Uterus (tissue), 4 donors: ENCODE measurements around the gene TSHZ2. TPM values are rescaled to one million over a fixed set of nuclear protein-coding genes. Genes with fewer than 3 reads are reported as not detected.

Experiments used
- DNase-seq, 2 donors: peaks; one replicate each; pipeline ENCODE4 v3.0.0-alpha.2; 2019 to 2020
- H3K27ac ChIP-seq, 2 donors: fragments of 200-600 bp; sonication (generic); 1 replicate in 1 of 2; 2 replicates in 1 of 2; pipeline ENCODE4 v1.5.1; 2016 to 2018
- H3K27me3 ChIP-seq, 2 donors: fragments of 200-600 bp; sonication (generic); one replicate each; pipeline ENCODE4 v1.5.1; 2018 to 2019; ENCODE audit warnings: control low read depth in 1 of 2
- H3K36me3 ChIP-seq, 2 donors: fragments of 200-600 bp; sonication (generic); one replicate each; pipeline ENCODE4 v1.5.1; 2019; ENCODE audit warnings: control low read depth in 1 of 2
- H3K4me1 ChIP-seq, 2 donors: fragments of 200-600 bp; sonication (generic); one replicate each; pipeline ENCODE4 v1.5.1; 2018 to 2019; ENCODE audit warnings: control low read depth in 1 of 2
- H3K4me3 ChIP-seq, 2 donors: fragments of 200-600 bp; sonication (generic); 1 replicate in 1 of 2; 2 replicates in 1 of 2; pipeline ENCODE4 v1.5.1; 2018 to 2019; ENCODE audit warnings: mild to moderate bottlenecking in 1 of 2
- H3K9me3 ChIP-seq, 2 donors: fragments of 200-600 bp; sonication (generic); one replicate each; pipeline ENCODE4 v1.5.1; 2019; ENCODE audit warnings: control low read depth in 1 of 2
- POLR2A ChIP-seq, 2 donors: fragments of 450-650 bp; IDR thresholded peaks; one replicate each; pipeline ENCODE4 v1.6.1; 2016; ENCODE audit warnings: antibody characterized with exemption in 2 of 2, mild to moderate bottlenecking in 1 of 2, moderate library complexity in 1 of 2
- intact Hi-C: fragments of 100-400 bp; cut with DNase I; formaldehyde crosslinking; loops from one replicate; pipeline ENCODE4 v1.15.1; 2023; ENCODE audit warnings: low total_unique reads
- total RNA-seq, 4 donors: library from RNA; depleted of rRNA in 3 of 4; stranded (reverse); fragments of >200 nt in 3 of 4; gene quantifications; one replicate each; pipeline versions ENCODE4 v1.1.0 to v1.2.4, GENCODE V29; 2014 to 2023
- TF ChIP-seq, protein P1 (sequence below), 4 experiments: fragments of 200-600 bp in 2 of 4; fragments of 450-650 bp in 2 of 4; sonication (generic) in 2 of 4; IDR thresholded peaks; one replicate each; pipeline ENCODE4 v1.5.1; 2016 to 2019; ENCODE audit warnings: antibody characterized with exemption in 4 of 4, mild to moderate bottlenecking in 2 of 4, moderate library complexity in 1 of 4
- donor health status: DM: yes; HTN: yes; CAD: no.

The TSHZ2 gene
- total RNA-seq, 4 donors from 2014 or later = 22.0 to 50.1 (median 33.1) TPM

- TF ChIP-seq, protein P1, sequence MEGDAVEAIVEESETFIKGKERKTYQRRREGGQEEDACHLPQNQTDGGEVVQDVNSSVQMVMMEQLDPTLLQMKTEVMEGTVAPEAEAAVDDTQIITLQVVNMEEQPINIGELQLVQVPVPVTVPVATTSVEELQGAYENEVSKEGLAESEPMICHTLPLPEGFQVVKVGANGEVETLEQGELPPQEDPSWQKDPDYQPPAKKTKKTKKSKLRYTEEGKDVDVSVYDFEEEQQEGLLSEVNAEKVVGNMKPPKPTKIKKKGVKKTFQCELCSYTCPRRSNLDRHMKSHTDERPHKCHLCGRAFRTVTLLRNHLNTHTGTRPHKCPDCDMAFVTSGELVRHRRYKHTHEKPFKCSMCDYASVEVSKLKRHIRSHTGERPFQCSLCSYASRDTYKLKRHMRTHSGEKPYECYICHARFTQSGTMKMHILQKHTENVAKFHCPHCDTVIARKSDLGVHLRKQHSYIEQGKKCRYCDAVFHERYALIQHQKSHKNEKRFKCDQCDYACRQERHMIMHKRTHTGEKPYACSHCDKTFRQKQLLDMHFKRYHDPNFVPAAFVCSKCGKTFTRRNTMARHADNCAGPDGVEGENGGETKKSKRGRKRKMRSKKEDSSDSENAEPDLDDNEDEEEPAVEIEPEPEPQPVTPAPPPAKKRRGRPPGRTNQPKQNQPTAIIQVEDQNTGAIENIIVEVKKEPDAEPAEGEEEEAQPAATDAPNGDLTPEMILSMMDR (IDR thresholded peaks at IDR 0.05) = no peak
- TF ChIP-seq POLR2A (IDR thresholded peaks at IDR 0.05) = no peak
- no peaks in the 10 kb centered on the region for H3K36me3 ChIP-seq
- no peak overlapping the region for H3K4me3 ChIP-seq
- no peak overlapping the region for H3K27ac ChIP-seq
- H3K27me3 ChIP-seq = no peaks in the 10 kb centered on the region
- no peak for DNase-seq
- H3K9me3 ChIP-seq = no peaks in the 10 kb centered on the region
- intact Hi-C loops = no loop called here
- no peaks in the 10 kb centered on the region for H3K4me1 ChIP-seq
These were observed 207.6 kb downstream of the TSHZ2 start for GRCh38 chr20:53179749-53180148.

DNA sequence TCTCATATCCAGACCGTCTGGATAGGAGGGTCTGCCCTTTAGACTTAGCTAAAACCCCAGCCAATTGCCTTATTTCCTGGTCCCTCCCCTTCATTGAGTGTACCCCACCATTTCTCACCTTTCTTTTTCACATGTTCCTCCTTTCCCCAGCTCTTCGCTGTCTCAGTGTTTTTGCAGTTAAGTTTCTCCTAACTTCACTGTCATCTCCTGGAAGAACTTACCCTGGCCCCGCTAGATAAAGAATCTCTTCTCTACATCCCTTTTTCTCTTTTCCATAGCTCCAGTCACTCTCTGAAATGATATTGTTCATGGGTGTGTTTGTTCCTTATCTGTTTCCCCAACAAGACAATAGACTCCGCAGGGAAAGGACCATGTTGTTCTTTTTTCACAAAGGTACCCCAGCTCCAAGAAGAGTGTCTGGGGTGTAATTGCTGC is 208.8 kb downstream of the TSHZ2 start:
- intact Hi-C loops = no loop called here
- no peaks in the 10 kb centered on the region for H3K4me1 ChIP-seq
- no peak for DNase-seq
- no peak overlapping the region for H3K27ac ChIP-seq
- no peak for TF ChIP-seq POLR2A (IDR thresholded peaks at IDR 0.05)
- no peak overlapping the region for H3K4me3 ChIP-seq
- no peaks in the 10 kb centered on the region for H3K27me3 ChIP-seq
- H3K36me3 ChIP-seq = no peaks in the 10 kb centered on the region
- no peaks in the 10 kb centered on the region for H3K9me3 ChIP-seq

DNA sequence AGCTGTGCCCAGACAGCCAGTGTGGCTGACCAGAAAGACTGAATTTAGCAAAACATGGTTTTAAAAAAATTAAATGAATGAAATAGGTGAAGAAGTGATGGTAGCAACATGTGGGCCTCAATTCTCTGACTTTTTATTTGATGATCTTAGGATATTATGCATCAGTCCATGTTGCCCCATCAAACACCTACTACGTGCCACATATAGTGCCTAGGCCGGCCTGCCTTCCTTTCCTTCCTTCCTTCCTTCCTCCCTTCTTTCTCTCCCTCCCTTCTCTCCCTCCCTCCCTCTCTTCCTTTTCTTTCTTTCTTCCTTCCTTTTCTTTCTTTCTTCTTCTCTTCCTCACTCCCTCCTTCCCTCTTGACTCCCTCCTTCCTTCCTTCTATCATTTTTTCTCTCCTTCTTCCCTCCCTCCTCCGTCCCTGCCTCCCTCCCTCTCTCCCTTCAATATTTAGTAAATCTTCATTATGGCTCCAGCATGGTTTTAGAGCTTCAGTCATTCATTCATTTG is 209.8 kb downstream of the TSHZ2 start:
- Histone ChIP-seq H3K4me1 (no peaks in the 10 kb centered on the region), H3K36me3 (no peaks in the 10 kb centered on the region), H3K27me3 (no peaks in the 10 kb centered on the region), H3K9me3 (no peaks in the 10 kb centered on the region), H3K4me3 (no peak overlapping the region), H3K27ac (no peak overlapping the region)
- intact Hi-C loops = no loop called here
- DNase-seq = no peak
- TF ChIP-seq POLR2A (IDR thresholded peaks at IDR 0.05) = no peak
- TF ChIP-seq, protein P1 (IDR thresholded peaks at IDR 0.05) = no peak

- no peak for TF ChIP-seq POLR2A (IDR thresholded peaks at IDR 0.05)
- TF ChIP-seq, protein P1 (IDR thresholded peaks at IDR 0.05) = no peak
These were observed 211.0 kb downstream of the TSHZ2 start for GRCh38 chr20:53183181-53183580.

DNA sequence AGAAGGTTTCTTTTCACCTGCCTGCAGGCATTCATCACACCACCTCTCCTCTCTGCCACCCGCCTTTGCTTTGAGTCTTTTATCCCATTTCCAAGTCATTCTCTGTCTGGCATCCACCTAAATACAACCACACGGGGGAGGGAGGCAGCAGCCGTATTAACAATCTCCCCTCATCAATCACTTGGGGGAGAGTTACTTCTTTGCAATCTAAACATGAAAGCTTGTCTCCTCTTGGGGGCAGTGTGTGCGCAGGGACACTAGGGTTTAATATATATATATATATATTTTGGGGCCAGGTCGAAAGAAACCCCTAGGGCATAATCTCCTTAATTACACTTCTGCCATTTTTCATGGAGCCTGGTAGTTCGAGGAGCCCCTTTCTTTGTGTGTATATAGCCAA is 214.5 kb downstream of the TSHZ2 start:
- TF ChIP-seq, protein P1 (IDR thresholded peaks at IDR 0.05) = no peak
- intact Hi-C loops = no loop called here
- no peak overlapping the region for H3K27ac ChIP-seq
- H3K36me3 ChIP-seq = no peaks in the 10 kb centered on the region
- H3K4me1 ChIP-seq = no peaks in the 10 kb centered on the region
- H3K4me3 ChIP-seq = no peak overlapping the region
- DNase-seq = no peak
- H3K9me3 ChIP-seq = no peaks in the 10 kb centered on the region
- no peaks in the 10 kb centered on the region for H3K27me3 ChIP-seq

More at GRCh38 chr20:53183181-53183580, 211.0 kb downstream of the TSHZ2 start:
- Histone ChIP-seq H3K27ac (no peak overlapping the region), H3K27me3 (no peaks in the 10 kb centered on the region), H3K4me3 (no peak overlapping the region), H3K36me3 (no peaks in the 10 kb centered on the region), H3K9me3 (no peaks in the 10 kb centered on the region), H3K4me1 (no peaks in the 10 kb centered on the region)
- intact Hi-C loops = no loop called here
- DNase-seq = no peak
